ENCODE data around the gene CLECL1. TPM values are rescaled to one million over a fixed set of nuclear protein-coding genes. Genes with fewer than 3 reads are reported as not detected.

Gene CLECL1
- total RNA-seq, 4 donors from 2014 or later, result 0.68 to 1.3 TPM; not detected in 2

DNA sequence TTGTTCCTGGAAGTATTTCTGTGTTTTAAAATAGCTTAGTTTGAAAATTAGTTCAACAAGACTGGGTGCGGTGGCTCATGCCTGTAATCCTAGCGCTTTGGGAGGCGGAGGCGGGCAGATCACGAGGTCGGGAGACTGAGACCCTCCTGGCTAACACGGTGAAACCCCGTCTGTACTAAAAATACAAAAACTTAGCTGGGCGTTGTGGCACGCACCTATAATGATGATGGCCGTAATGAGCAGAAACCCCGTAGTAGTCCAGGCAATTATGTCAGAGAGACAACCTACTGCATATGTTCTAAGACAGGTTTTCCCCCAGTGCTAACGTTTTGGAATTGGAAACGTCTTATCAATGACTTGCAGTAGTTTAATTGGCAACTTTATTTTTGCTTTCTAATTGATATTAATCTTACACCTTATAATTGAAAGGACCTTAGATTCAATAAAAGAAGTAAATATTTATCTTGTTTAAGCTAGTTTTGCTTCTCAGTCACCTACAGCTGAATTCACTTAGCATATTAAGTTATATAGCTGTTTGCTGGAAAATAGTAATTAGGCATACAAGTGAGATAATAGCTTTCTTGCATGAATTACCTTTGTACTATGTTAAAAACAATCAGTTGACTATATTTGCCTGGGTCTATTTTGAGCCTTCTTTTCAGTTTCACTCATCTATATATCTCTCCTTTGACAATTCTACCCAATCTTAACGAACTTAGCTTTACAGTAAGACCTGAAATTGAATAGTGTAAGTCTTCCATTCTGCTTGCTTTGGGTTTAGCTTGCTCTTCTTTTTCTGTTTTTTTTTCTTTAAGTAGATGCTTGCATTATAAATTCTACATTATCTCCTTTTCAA lies 15.6 kb downstream of the CLECL1 start:
- TF ChIP-seq, protein P1, sequence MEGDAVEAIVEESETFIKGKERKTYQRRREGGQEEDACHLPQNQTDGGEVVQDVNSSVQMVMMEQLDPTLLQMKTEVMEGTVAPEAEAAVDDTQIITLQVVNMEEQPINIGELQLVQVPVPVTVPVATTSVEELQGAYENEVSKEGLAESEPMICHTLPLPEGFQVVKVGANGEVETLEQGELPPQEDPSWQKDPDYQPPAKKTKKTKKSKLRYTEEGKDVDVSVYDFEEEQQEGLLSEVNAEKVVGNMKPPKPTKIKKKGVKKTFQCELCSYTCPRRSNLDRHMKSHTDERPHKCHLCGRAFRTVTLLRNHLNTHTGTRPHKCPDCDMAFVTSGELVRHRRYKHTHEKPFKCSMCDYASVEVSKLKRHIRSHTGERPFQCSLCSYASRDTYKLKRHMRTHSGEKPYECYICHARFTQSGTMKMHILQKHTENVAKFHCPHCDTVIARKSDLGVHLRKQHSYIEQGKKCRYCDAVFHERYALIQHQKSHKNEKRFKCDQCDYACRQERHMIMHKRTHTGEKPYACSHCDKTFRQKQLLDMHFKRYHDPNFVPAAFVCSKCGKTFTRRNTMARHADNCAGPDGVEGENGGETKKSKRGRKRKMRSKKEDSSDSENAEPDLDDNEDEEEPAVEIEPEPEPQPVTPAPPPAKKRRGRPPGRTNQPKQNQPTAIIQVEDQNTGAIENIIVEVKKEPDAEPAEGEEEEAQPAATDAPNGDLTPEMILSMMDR (IDR thresholded peaks at IDR 0.05; ENCODE audit: low read depth), result no peak

DNA sequence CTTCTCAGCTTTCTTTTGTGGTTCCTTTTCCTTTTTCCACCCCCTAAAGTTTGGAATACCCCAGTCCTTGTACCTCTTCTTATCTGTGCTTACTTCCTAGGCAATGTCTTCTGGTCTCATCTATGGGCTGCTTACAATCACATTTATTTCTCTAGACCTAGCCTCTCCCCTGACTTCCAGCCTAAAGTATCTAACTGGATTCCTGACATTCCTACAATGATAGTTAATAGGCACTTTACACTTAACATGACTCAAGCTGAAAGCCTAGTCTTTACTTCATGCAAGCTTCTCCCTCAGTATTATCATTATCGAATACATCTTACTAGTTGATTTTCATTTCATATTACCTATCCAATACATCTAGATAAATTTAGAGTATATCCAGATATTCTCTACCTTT lies 21.2 kb downstream of the CLECL1 start:
- TF ChIP-seq, protein P1 (IDR thresholded peaks at IDR 0.05; ENCODE audit: low read depth), result no peak

DNA sequence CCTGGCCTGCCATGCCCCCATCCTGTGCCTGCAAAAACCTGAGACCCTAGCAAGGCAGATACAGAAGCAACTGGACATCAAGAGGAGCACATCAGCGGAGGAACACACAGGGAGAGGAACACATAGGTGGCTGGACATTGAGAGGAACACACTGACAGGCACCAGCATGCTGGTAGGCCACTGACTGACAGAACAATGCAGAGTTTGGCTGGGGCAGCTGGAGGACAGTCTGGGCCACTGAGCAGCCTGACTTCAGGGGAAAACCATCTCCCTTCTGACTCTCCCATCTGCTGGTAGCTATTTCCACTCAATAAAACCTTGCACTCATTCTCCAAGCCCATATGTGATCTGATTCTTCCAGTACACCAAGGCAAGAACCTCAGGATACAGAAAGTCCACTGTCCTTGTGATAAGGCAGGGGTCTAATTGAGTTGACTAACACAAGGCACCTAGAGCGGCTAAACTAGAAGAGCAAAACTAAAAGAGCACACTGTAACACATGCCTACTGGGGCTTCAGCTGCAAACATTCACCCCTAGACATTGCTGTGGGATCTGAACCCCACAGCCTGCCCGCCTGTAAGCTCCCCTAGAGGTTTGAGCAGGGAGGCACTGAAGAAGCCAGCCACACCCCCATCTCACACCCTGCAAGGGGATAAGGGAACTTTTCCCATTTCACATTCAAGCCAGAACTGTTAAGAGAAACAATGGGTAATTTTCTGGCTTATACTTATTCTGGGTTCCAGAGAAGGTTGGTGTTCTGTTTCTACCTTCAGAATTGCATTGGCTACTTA lies 22.1 kb downstream of the CLECL1 start:
- TF ChIP-seq, protein P1 (IDR thresholded peaks at IDR 0.05; ENCODE audit: low read depth), result no peak

DNA sequence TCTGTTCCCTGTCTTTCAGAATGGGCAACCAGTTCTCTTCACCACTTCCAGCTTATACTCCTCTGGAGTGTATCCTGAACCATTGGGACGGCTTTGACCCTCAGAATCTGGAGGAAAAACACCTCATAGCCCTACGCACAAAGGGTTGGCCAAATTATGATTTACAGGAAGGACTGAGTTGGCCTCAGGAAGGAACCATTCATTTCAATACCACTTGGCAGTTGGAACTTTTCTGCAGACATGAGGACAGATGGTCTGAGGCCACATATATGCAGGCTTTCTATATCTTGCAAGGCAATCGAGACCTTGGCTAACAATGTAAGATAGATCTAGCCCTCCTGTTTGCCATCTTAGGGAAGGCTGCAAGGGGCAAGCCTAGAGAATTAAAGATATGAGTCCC lies 24.0 kb downstream of the CLECL1 start:
- TF ChIP-seq, protein P1 (IDR thresholded peaks at IDR 0.05; ENCODE audit: low read depth), result no peak

DNA sequence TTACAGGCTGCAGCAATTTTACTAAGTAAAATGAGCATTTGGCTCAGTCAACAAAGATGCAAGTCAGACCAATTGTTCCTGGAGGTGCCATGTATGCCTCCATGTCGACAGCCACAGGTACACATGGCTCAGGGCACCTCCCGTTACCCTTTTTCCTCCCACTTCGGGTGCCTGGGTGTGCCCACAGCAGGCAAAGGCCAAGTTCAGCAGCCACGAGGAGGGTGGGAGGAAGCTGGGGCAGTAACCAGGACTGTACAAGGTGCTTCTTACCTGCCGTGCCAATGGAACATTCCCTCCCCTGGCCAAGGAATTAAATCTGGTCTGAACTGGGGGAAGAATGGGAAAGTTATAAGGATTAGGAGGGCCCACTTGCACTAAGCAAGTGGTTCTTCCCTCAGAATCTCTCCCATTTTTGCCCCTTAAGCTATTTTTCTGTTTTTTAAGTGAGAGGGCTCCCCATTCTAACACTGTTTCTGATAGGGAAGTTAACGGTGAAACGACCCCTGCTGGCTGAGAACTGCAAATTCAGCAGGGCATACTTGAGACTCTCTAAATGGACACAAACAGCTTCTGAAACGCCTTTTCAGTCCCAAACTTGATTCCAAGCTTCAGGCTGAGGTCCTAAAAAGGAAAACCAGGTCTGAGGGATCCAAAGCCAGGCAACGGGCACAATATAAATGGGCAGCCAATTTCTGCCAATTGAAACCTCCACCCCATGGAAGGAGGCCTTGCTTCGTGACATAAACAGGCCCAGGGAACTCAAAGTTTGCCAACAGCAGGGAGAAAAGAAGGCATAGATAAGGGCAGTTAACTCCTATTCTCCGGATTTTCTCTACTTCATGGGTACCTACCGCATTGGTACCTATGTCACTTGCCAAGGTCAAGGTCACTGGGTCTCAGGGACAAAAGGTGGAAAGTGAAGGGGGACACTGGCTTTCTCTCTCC lies 24.8 kb downstream of the CLECL1 start:
- TF ChIP-seq, protein P1 (IDR thresholded peaks at IDR 0.05; ENCODE audit: low read depth), result no peak

DNA sequence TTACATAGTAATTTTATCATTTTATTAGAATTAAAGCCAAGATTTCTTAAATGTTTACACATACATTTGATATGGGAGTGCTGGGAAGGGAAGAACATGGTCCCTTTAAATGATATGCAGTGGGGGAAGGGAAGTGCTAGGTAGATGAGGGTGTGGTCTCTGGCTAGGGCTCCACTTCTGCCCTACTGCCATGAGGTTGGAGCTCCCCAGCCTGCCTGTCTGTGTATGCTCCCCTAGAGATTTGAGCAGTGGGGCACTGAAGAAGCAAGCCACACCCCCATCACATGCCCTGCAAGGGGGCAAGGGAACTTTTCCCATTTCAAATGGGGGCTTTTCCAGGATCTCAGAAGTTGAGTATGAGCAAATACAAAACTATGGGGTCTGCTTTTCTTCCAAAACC lies 25.5 kb downstream of the CLECL1 start:
- TF ChIP-seq, protein P1 (IDR thresholded peaks at IDR 0.05; ENCODE audit: low read depth), result no peak

All from subcutaneous adipose tissue (tissue), 4 donors.